SH-SY5Y (cell line): ENCODE results near the gene KPNA3.

Experiments
- GATA2 ChIP-seq: IDR thresholded peaks from 2 replicates; pipeline ENCODE4 v1.6.1; 2011; ENCODE audit warnings: mild to moderate bottlenecking, low read depth, low read length
- GATA3 ChIP-seq: IDR thresholded peaks from 2 replicates; pipeline ENCODE4 v1.6.1; 2011; ENCODE audit warnings: low read depth, mild to moderate bottlenecking, low read length, moderate library complexity

KPNA3 gene

GRCh38 chr13:49820591-49821215 lies 28.2 kb upstream of the KPNA3 start:
- TF ChIP-seq GATA2 (no peak), GATA3 (no peak)

GRCh38 chr13:49814551-49815270 lies 22.2 kb upstream of the KPNA3 start:
- no peak for TF ChIP-seq GATA3
- TF ChIP-seq GATA2, result no peak

GRCh38 chr13:49812812-49813211 lies 20.3 kb upstream of the KPNA3 start:
- TF ChIP-seq GATA3, result no peak
- TF ChIP-seq GATA2, result no peak

GRCh38 chr13:49811527-49811908 lies 19.0 kb upstream of the KPNA3 start:
- TF ChIP-seq GATA3 (no peak), GATA2 (no peak)

GRCh38 chr13:49810567-49811526 lies 18.4 kb upstream of the KPNA3 start:
- TF ChIP-seq GATA3 (no peak), GATA2 (no peak)

GRCh38 chr13:49807681-49808080 lies 15.2 kb upstream of the KPNA3 start:
- TF ChIP-seq GATA3 (no peak), GATA2 (no peak)

- TF ChIP-seq GATA3 (no peak), GATA2 (no peak)
Observed at GRCh38 chr13:49806126-49806536, 13.6 kb upstream of the KPNA3 start.

- TF ChIP-seq GATA3 (no peak), GATA2 (no peak)
Observed at GRCh38 chr13:49802426-49802825, 9.9 kb upstream of the KPNA3 start.

- TF ChIP-seq GATA3, result no peak
- no peak for TF ChIP-seq GATA2
Observed at GRCh38 chr13:49791711-49792549, 552 bp downstream of the KPNA3 start.

- TF ChIP-seq GATA3 (no peak), GATA2 (no peak)
Observed at GRCh38 chr13:49791315-49791710, 1.2 kb downstream of the KPNA3 start.

GRCh38 chr13:49789968-49790367 lies 2.5 kb downstream of the KPNA3 start:
- TF ChIP-seq GATA2 (no peak), GATA3 (no peak)

- TF ChIP-seq GATA2, result no peak
- no peak for TF ChIP-seq GATA3
Observed at GRCh38 chr13:49786401-49787008, 6.0 kb downstream of the KPNA3 start.

- TF ChIP-seq GATA3 (no peak), GATA2 (no peak)
Observed at GRCh38 chr13:49784886-49785570, 7.5 kb downstream of the KPNA3 start.

- no peak for TF ChIP-seq GATA3
- TF ChIP-seq GATA2, result no peak
Observed at GRCh38 chr13:49783865-49784264, 8.6 kb downstream of the KPNA3 start.
